Peyer's patch (tissue), 4 donors: ENCODE results near the gene SAMD4B. TPM values are rescaled to one million over a fixed set of nuclear protein-coding genes. Genes with fewer than 3 reads are reported as not detected.

Experiments
- DNase-seq, 3 donors: peaks; one replicate each; pipeline ENCODE4 v3.0.0-alpha.2; 2017 to 2019
- H3K27ac ChIP-seq, 4 donors: fragments of 200-600 bp; sonication (generic); one replicate each; pipeline ENCODE4 v1.5.1; 2016 to 2019
- H3K27me3 ChIP-seq, 2 donors: fragments of 200-600 bp; sonication (generic); one replicate each; pipeline ENCODE4 v1.5.1; 2019
- H3K36me3 ChIP-seq, 3 donors: fragments of 200-600 bp; sonication (generic); one replicate each; pipeline ENCODE4 v1.5.1; 2016 to 2019
- H3K4me1 ChIP-seq, 4 donors: fragments of 200-600 bp; sonication (generic); one replicate each; pipeline ENCODE4 v1.5.1; 2016 to 2019
- H3K4me3 ChIP-seq, 4 donors: fragments of 200-600 bp; sonication (generic); 1 replicate in 3 of 4; 2 replicates in 1 of 4; pipeline ENCODE4 v1.5.1; 2016 to 2019; ENCODE audit warnings: mild to moderate bottlenecking in 1 of 4
- H3K9me3 ChIP-seq, 4 donors: fragments of 200-600 bp; sonication (generic); one replicate each; pipeline ENCODE4 v1.5.1; 2016 to 2019; ENCODE audit warnings: mild to moderate bottlenecking in 1 of 4
- POLR2A ChIP-seq, 2 donors: fragments of 450-650 bp; IDR thresholded peaks; one replicate each; pipeline ENCODE4 v1.5.1; 2017; ENCODE audit warnings: antibody characterized with exemption in 2 of 2, mild to moderate bottlenecking in 2 of 2, moderate library complexity in 2 of 2
- total RNA-seq, 4 donors: library from RNA; depleted of rRNA; stranded (reverse); fragments of >200 nt; gene quantifications; one replicate each; pipeline ENCODE4 v1.1.0, GENCODE V29; 2016
- TF ChIP-seq, protein P1 (sequence below), 6 experiments: fragments of 450-650 bp in 4 of 6; fragments of 200-600 bp in 2 of 6; sonication (generic) in 1 of 6; IDR thresholded peaks; one replicate each; pipeline ENCODE4 v1.5.1; 2017 to 2019; ENCODE audit warnings: antibody characterized with exemption in 6 of 6, mild to moderate bottlenecking in 3 of 6, moderate library complexity in 1 of 6

SAMD4B gene
- total RNA-seq, 4 donors from 2014 or later = 69.0 to 126 (median 91.8) TPM

GRCh38 chr19:39410017-39410830 is 68.0 kb downstream of the SAMD4B start:
- no peaks in the 10 kb centered on the region for H3K27me3 ChIP-seq
- H3K4me3 ChIP-seq = peak overlapping the region; percentile 78 to 96 (median 92)
- H3K36me3 ChIP-seq = peaks cover 0 to 20% (median 4%) of the 10 kb centered on the region in 3 donors
- H3K27ac ChIP-seq = peak overlapping the region; percentile 98 to 100 (median 100)
- peak; percentile 77 to 92 (median 86) for DNase-seq
- TF ChIP-seq, protein P1, sequence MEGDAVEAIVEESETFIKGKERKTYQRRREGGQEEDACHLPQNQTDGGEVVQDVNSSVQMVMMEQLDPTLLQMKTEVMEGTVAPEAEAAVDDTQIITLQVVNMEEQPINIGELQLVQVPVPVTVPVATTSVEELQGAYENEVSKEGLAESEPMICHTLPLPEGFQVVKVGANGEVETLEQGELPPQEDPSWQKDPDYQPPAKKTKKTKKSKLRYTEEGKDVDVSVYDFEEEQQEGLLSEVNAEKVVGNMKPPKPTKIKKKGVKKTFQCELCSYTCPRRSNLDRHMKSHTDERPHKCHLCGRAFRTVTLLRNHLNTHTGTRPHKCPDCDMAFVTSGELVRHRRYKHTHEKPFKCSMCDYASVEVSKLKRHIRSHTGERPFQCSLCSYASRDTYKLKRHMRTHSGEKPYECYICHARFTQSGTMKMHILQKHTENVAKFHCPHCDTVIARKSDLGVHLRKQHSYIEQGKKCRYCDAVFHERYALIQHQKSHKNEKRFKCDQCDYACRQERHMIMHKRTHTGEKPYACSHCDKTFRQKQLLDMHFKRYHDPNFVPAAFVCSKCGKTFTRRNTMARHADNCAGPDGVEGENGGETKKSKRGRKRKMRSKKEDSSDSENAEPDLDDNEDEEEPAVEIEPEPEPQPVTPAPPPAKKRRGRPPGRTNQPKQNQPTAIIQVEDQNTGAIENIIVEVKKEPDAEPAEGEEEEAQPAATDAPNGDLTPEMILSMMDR (IDR thresholded peaks at IDR 0.05) = peak in 1 of 6 experiments; percentile 17
- TF ChIP-seq POLR2A (IDR thresholded peaks at IDR 0.05) = peak; percentile 52 to 71
- no peaks in the 10 kb centered on the region for H3K9me3 ChIP-seq
- H3K4me1 ChIP-seq = peaks cover 0 to 43% (median 23%) of the 10 kb centered on the region in 4 donors

GRCh38 chr19:39410831-39411080 is 68.5 kb downstream of the SAMD4B start:
- TF ChIP-seq POLR2A (IDR thresholded peaks at IDR 0.05) = no peak
- TF ChIP-seq, protein P1 (IDR thresholded peaks at IDR 0.05) = no peak
- H3K4me1 ChIP-seq = peaks cover 0 to 42% (median 17%) of the 10 kb centered on the region in 4 donors

DNA sequence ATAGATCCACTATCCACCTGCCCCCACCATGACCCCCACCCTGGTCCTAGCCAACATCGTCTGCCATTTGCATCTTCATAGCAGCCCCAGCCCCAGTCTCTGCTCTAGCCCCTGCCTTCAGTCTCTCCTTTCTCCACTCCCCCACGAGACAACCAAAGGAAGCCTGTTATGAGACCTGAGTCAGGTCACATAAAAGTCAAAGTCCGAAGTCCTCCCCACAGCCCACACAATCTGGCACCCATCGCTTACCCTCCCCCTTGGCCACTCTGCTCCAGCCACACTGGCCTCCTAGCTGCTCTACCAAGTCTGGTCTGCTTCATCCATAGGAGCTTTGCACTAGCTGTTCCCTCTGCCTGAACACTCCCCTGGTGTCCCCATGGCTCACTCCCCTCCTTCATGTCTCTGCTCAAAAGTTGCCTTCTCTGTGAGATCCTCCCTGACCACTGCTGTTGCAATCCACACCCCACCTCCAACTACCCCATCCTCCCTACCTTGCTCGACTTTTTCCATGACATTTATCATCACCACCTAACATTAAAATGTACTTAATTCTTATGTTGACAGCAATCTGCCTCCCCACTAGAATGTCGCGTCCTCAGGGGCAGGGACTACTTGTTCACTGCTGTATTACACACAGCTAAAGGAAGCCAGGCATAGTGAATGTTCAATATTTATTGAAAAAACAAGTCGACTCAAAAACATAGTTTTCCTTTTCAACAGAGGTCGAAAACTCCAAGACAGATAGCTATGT is 69.0 kb downstream of the SAMD4B start:
- Histone ChIP-seq H3K9me3 (no peaks in the 10 kb centered on the region), H3K4me1 (peaks cover 0 to 44% (median 14%) of the 10 kb centered on the region in 4 donors), H3K4me3 (peak overlapping the region; percentile 78 to 96 (median 92)), H3K27ac (peak overlapping the region; percentile 98 to 100 (median 100)), H3K27me3 (no peaks in the 10 kb centered on the region), H3K36me3 (peaks cover 0 to 20% (median 4%) of the 10 kb centered on the region in 3 donors)
- TF ChIP-seq POLR2A (IDR thresholded peaks at IDR 0.05) = peak; percentile 88 to 91
- TF ChIP-seq, protein P1 (IDR thresholded peaks at IDR 0.05) = peak in 3 of 6 experiments; percentile 3 to 28 (median 7)
- DNase-seq = peak; percentile 50 to 88 (median 85)

More at GRCh38 chr19:39410831-39411080, 68.5 kb downstream of the SAMD4B start:
- peak overlapping the region; percentile 98 to 100 (median 100) for H3K27ac ChIP-seq
- no peaks in the 10 kb centered on the region for H3K9me3 ChIP-seq
- H3K27me3 ChIP-seq = no peaks in the 10 kb centered on the region
- DNase-seq = no peak
- H3K4me3 ChIP-seq = peak overlapping the region; percentile 78 to 96 (median 92)
- peaks cover 0 to 20% (median 4%) of the 10 kb centered on the region in 3 donors for H3K36me3 ChIP-seq

- Histone ChIP-seq H3K27ac (peak overlapping the region; percentile 98 to 100 (median 100)), H3K4me3 (peak overlapping the region; percentile 62 to 96 (median 84)), H3K27me3 (no peaks in the 10 kb centered on the region), H3K36me3 (peaks cover 0 to 20% (median 4%) of the 10 kb centered on the region in 3 donors), H3K9me3 (no peaks in the 10 kb centered on the region), H3K4me1 (peaks cover 0 to 47% (median 14%) of the 10 kb centered on the region in 4 donors)
- TF ChIP-seq POLR2A (IDR thresholded peaks at IDR 0.05) = no peak
- TF ChIP-seq, protein P1 (IDR thresholded peaks at IDR 0.05) = peak; percentile 87 to 100 (median 98)
- DNase-seq = peak; percentile 90 to 98 (median 96)
These were observed 69.5 kb downstream of the SAMD4B start for GRCh38 chr19:39411832-39412099.

DNA sequence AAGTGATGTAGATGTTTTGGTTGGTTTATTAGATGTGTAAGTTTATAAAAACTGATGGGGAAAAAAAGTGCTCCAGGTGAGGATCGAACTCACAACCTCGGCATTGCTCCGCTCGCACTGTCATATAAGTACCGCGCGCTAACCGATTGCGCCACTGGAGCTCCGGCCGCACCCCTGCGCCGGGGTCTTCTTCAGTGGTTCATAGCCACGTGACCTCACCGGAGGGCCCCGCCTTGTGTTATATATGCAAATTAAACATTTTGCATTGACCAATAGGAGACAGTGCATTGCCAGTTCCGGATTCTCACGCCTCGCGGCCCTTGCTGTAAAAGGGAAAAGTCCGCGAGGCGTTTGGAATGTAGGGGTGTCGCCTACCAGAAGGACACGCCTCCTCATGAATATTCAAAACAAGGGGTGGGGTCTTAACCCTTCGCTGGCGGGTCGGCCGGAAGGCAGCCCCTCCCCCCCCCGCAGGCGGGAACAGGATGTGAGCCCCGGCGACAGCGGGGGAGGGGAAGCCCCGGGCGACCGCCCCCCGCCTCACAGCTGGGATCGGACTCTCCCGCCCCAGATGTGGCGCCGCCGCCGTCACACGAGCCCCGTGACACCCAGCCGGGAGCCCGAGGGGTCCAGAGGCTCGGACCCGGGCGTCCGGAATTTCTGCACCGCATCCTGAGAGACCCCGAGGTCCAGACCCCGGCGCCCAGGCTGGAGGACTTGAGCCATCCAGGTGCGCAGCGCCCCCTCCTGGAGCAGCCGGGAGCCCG is 70.1 kb downstream of the SAMD4B start, which contains the start of gene PLEKHG2:
Gene PLEKHG2 (plus strand): TSS at position 570 of the 767 bp plus-strand sequence. CDS start 1,418 bp downstream, outside the sequence.
- Histone ChIP-seq H3K36me3 (peaks cover 0 to 17% (median 4%) of the 10 kb centered on the region in 3 donors), H3K4me1 (peaks cover 0 to 47% (median 14%) of the 10 kb centered on the region in 4 donors), H3K27ac (peak within 1 kb of the TSS; percentile 98 to 100 (median 100)), H3K4me3 (peak within 1 kb of the TSS; percentile 62 to 96 (median 84)), H3K27me3 (no peaks in the 10 kb centered on the region), H3K9me3 (no peaks in the 10 kb centered on the region)
- peak; percentile 84 to 93 for TF ChIP-seq POLR2A (IDR thresholded peaks at IDR 0.05)
- TF ChIP-seq, protein P1 (IDR thresholded peaks at IDR 0.05) = peak; percentile 78 to 92 (median 90)
- peak; percentile 97 to 98 (median 97) for DNase-seq
